ENCODE data around the gene CRYGB.
A peak's percentile ranks its signal among the peaks of the same experiment; 100 is the strongest.

The CRYGB gene

DNA sequence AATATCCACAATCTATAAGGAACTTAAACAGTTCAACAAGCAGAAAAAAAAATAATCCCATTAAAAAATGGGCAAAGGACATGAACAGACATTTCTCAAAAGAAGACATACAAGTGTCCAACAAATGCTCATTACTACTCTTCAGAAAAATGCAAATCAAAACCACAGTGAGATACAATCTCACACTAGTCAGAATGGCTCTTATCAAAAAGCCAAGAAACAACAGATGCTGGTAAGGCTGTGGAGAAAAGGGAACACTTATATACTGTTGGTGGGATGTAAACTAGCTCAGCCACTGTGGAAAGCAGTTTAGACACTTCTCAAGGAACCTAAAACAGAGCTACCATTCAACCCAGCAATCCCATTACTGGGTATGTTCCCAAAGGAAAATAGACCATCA, 7.2 kb upstream of the CRYGB start:
- H3K4me3 ChIP-seq (replicated peaks; ENCODE audit: low read depth, low read length), result no peak overlapping the region
- TF ChIP-seq, protein P1, sequence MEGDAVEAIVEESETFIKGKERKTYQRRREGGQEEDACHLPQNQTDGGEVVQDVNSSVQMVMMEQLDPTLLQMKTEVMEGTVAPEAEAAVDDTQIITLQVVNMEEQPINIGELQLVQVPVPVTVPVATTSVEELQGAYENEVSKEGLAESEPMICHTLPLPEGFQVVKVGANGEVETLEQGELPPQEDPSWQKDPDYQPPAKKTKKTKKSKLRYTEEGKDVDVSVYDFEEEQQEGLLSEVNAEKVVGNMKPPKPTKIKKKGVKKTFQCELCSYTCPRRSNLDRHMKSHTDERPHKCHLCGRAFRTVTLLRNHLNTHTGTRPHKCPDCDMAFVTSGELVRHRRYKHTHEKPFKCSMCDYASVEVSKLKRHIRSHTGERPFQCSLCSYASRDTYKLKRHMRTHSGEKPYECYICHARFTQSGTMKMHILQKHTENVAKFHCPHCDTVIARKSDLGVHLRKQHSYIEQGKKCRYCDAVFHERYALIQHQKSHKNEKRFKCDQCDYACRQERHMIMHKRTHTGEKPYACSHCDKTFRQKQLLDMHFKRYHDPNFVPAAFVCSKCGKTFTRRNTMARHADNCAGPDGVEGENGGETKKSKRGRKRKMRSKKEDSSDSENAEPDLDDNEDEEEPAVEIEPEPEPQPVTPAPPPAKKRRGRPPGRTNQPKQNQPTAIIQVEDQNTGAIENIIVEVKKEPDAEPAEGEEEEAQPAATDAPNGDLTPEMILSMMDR (IDR thresholded peaks at IDR 0.05; ENCODE audit: low read depth, low read length, missing control alignments), result no peak
- no peak for DNase-seq (ENCODE audit: extremely low read depth, low read depth)

DNA sequence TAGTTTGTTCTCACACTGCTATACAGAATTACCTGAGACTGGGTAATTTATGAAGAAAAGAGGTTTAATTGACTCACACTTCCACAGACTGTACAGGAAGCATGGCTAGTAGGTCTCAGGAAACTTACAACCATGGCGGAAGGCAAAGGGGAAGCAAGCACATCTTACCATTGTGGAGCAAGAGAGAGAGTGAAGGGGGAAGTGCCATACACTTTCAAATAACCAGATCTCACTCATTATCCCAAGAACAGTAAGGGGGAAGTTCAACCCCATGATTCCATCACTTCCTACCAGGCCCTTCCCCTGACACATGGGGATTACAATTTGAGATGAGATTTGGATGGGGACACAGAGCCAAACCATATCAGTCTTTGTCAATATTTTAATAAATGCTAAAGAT, 5.0 kb upstream of the CRYGB start:
- DNase-seq (ENCODE audit: extremely low read depth, low read depth), result no peak
- H3K4me3 ChIP-seq (replicated peaks; ENCODE audit: low read depth, low read length), result no peak overlapping the region
- TF ChIP-seq, protein P1 (IDR thresholded peaks at IDR 0.05; ENCODE audit: low read depth, low read length, missing control alignments), result no peak

DNA sequence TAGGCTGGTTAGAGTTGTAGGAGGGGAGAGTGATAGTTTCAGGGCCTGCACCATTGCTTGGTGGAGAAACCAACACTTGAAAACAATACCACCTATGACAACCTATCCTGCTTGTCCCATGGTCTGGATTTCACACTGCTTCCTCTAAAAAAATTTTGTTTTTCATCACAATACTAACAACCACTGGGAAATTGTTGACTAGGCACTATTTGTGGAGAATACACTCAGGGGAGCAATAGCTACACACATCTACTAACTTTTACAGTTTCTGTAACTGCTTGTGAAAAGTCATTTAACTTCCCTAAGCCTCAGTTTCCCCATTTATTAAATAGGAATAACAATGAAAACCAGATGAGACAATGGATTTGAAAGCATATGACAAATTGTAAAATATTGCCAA, 4.1 kb upstream of the CRYGB start:
- H3K4me3 ChIP-seq (replicated peaks; ENCODE audit: low read depth, low read length), result no peak overlapping the region
- DNase-seq (ENCODE audit: extremely low read depth, low read depth), result no peak
- TF ChIP-seq, protein P1 (IDR thresholded peaks at IDR 0.05; ENCODE audit: low read depth, low read length, missing control alignments), result no peak

DNA sequence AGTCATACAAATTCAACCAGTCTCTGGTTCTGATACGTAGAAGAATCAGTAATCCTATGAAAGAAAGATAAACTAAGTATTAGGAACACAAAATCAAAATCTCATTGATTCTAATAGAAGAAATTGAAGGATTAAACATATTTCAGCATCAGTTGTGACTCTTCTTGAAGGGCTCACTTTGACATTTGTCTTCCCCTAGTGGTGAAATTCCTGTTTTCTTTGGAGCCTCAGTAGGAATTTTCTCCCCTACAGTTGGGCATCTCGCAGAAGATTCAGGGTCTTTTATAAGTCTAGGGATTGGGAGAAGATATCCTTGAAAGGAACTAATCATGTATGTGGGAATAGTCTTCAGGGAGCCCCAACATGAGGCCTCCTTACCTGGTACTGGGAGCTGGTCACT, 2.8 kb upstream of the CRYGB start:
- no peak overlapping the region for H3K4me3 ChIP-seq (replicated peaks; ENCODE audit: low read depth, low read length)
- TF ChIP-seq, protein P1 (IDR thresholded peaks at IDR 0.05; ENCODE audit: low read depth, low read length, missing control alignments), result peak; percentile 23
- DNase-seq (ENCODE audit: extremely low read depth, low read depth), result no peak

DNA sequence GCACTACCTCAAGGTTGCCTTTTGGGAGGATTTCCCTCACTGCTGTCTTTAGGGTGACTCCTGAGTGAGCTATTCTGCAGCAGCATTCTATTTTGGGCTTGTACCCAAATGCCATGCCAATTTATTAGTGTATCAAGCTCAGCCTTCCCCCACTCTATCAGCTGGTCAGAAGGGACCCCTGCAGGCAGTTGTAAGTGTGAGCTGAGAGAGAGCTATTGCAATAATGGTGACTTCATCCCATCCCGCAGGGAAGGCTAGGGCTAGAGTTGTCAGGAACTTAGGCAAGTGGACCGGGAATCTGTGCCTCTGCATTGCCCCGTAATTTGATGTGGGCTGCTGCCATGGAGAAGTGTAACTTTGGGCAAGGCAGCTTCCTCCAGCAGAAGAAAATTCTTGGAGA, 1.8 kb upstream of the CRYGB start:
- no peak for DNase-seq (ENCODE audit: extremely low read depth, low read depth)
- TF ChIP-seq, protein P1 (IDR thresholded peaks at IDR 0.05; ENCODE audit: low read depth, low read length, missing control alignments), result no peak
- no peak overlapping the region for H3K4me3 ChIP-seq (replicated peaks; ENCODE audit: low read depth, low read length)

DNA sequence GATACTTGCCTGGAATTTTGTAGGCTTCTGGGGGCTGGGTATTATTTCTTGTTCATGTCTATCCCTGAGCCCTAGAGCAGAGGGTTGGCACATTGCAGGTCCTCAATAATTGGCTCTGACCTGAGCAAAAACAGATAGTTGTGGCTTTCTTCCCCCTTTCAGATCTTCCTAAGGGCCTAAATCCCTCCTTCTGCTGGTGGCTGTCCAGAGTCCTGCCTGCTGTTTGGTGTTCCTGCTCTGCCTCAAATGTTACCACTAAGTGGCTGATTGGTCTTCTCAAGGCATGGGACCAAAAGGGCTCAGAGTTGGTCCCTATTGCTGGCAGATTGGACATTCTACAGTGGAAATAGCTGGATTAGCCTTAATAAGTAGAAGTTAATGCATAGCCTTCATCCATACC, 1.1 kb upstream of the CRYGB start:
- H3K4me3 ChIP-seq (replicated peaks; ENCODE audit: low read depth, low read length), result no peak overlapping the region
- DNase-seq (ENCODE audit: extremely low read depth, low read depth), result no peak
- TF ChIP-seq, protein P1 (IDR thresholded peaks at IDR 0.05; ENCODE audit: low read depth, low read length, missing control alignments), result no peak

All from HFF-Myc (cell line).